K562 (cell line): Measurements from ENCODE around the gene AP3S1. TPM values are rescaled to one million over a fixed set of nuclear protein-coding genes. Genes with fewer than 3 reads are reported as not detected.

ENCODE experiments used
- ATAC-seq: fragments of 200-7000 bp; cut with Tn5 transposase; 3 replicates; pipeline ENCODE4 v1.9.1; 2020; ENCODE audit warnings: moderate library complexity
- BruUV-seq: library from RNA; stranded (reverse); fragments of 400-500 nt; replicated peaks from 2 replicates; lab custom pipeline; 2021; lab: Mats Ljungman, UMichigan
- CTCF ChIA-PET: fragments of 300-600 bp; formaldehyde crosslinking; extraction: SDS; loops from one replicate; lab custom pipeline; 2021; ENCODE audit warnings: low intra/inter-chr PET ratio; lab: Yijun Ruan, JAX
- POLR2A ChIA-PET: fragments of 300-600, 350-650 bp; sonication (Branson Sonifier 250); formaldehyde crosslinking; extraction: SDS; loops from one replicate; lab custom pipeline; 2021; ENCODE audit warnings: antibody characterized with exemption, inconsistent platforms; lab: Yijun Ruan, JAX
- DNase-seq, 4 experiments: peaks; one replicate each; pipeline versions ENCODE4 v3.0.0 to v3.0.0-alpha.2; 2011 to 2018; ENCODE audit warnings: low spot score in 3 of 4, mixed read lengths in 3 of 4; ENCODE audit errors: extremely low read depth in 1 of 4
- FAIRE-seq: peaks from 2 replicates; lab custom pipeline; 2011; peaks lifted over from hg19 to GRCh38; lab: Jason Lieb, UNC
- H2AFZ ChIP-seq: 2 replicates; pipeline ENCODE4 v1.6.0; 2011; ENCODE audit warnings: low read depth, low read length, control low read depth, inconsistent platforms
- H3K27ac ChIP-seq: fragments of 200-600 bp; 3 replicates; pipeline ENCODE4 v1.8.0; 2011; ENCODE audit warnings: low read depth, mild to moderate bottlenecking, control low read depth, inconsistent platforms, low read length, moderate library complexity, mixed read lengths; ENCODE audit errors: extremely low read depth
- H3K27me3 ChIP-seq, 2 experiments: fragments of 300-600 bp in 1 of 2; 2 replicates in 1 of 2; 3 replicates in 1 of 2; pipeline versions ENCODE4 v1.6.0 to v1.8.0; 2011; ENCODE audit warnings: inconsistent platforms in 2 of 2, low read length in 2 of 2, mild to moderate bottlenecking in 1 of 2, mixed read lengths in 1 of 2, moderate library complexity in 1 of 2; ENCODE audit not compliant: control insufficient read depth in 2 of 2, insufficient read depth in 2 of 2
- H3K36me3 ChIP-seq: fragments of 300-600 bp; 3 replicates; pipeline ENCODE4 v1.8.0; 2011; ENCODE audit warnings: mild to moderate bottlenecking, low read length, inconsistent platforms; ENCODE audit not compliant: control insufficient read depth, insufficient read depth
- H3K4me1 ChIP-seq, 2 experiments: fragments of 200-600 bp in 1 of 2; replicated peaks in 1 of 2; 2 replicates in 1 of 2; 3 replicates in 1 of 2; pipeline versions ENCODE4 v1.5.1 to v1.8.0; 2011; ENCODE audit warnings: inconsistent platforms in 2 of 2, low read length in 2 of 2, mild to moderate bottlenecking in 1 of 2, mixed read lengths in 1 of 2, moderate library complexity in 1 of 2; ENCODE audit not compliant: control insufficient read depth in 2 of 2, insufficient read depth in 2 of 2
- H3K4me2 ChIP-seq: 2 replicates; pipeline ENCODE4 v1.6.1; 2011; ENCODE audit warnings: low read length, control low read depth, inconsistent platforms, mixed read lengths; ENCODE audit not compliant: insufficient read depth
- H3K4me3 ChIP-seq: fragments of 200-600 bp; sonication (generic), shearing (Covaris generic); 2 replicates; pipeline ENCODE4 v1.5.1; 2016; ENCODE audit warnings: control low read depth, inconsistent platforms
- H3K79me2 ChIP-seq: fragments of 200-600 bp; 3 replicates; pipeline ENCODE4 v1.8.0; 2011; ENCODE audit warnings: low read length, inconsistent platforms; ENCODE audit not compliant: control insufficient read depth, insufficient read depth
- H3K9ac ChIP-seq, 2 experiments: 2 replicates each; pipeline versions ENCODE4 v1.6.0 to v1.6.1; 2011; ENCODE audit warnings: low read depth in 2 of 2, low read length in 2 of 2, control low read depth in 1 of 2, inconsistent platforms in 1 of 2, mild to moderate bottlenecking in 1 of 2, mixed read lengths in 1 of 2; ENCODE audit not compliant: insufficient read depth in 1 of 2
- H3K9me1 ChIP-seq: one replicate; pipeline ENCODE4 v1.6.0; 2011; ENCODE audit warnings: inconsistent platforms, mild to moderate bottlenecking, low read length, moderate library complexity; ENCODE audit not compliant: control insufficient read depth, insufficient read depth
- H3K9me3 ChIP-seq: replicated peaks from 2 replicates; pipeline ENCODE4 v1.5.1; 2011; ENCODE audit warnings: low read depth, low read length, inconsistent platforms; ENCODE audit not compliant: control insufficient read depth, insufficient read depth
- H4K20me1 ChIP-seq: replicated peaks from 2 replicates; pipeline ENCODE4 v1.6.1; 2011; ENCODE audit warnings: low read length, inconsistent platforms, mixed read lengths; ENCODE audit not compliant: control insufficient read depth, insufficient read depth
- CREB1 ChIP-seq, 2 experiments: sonication (generic) in 1 of 2; formaldehyde crosslinking in 1 of 2; IDR thresholded peaks; 2 replicates each; pipeline versions ENCODE4 v1.6.1 to v1.8.0; 2012 to 2022; ENCODE audit warnings: inconsistent platforms in 1 of 2, mild to moderate bottlenecking in 1 of 2, missing genetic modification reagents in 1 of 2, moderate library complexity in 1 of 2
- CTCFL ChIP-seq: IDR thresholded peaks from 2 replicates; pipeline ENCODE4 v1.6.1; 2011; ENCODE audit warnings: borderline replicate concordance, low read depth, mild to moderate bottlenecking, moderate library complexity, low read length; ENCODE audit not compliant: insufficient read depth, poor library complexity, severe bottlenecking
- HIVEP1 ChIP-seq: fragments of 250-450 bp; sonication (Bioruptor Pico); IDR thresholded peaks from 2 replicates; pipeline ENCODE4 v1.4.0; 2020; ENCODE audit warnings: mild to moderate bottlenecking
- LARP7 ChIP-seq: fragments of 450-650 bp; IDR thresholded peaks from 2 replicates; pipeline ENCODE4 v1.6.1; 2016
- NFYB ChIP-seq: IDR thresholded peaks from 2 replicates; pipeline ENCODE4 v1.6.1; 2011; ENCODE audit warnings: mild to moderate bottlenecking, moderate library complexity; ENCODE audit not compliant: insufficient read length; ENCODE audit errors: extremely low read depth
- NR2F6 ChIP-seq: fragments of 450-650 bp; formaldehyde crosslinking; IDR thresholded peaks from 2 replicates; pipeline ENCODE4 v1.4.0; 2020; ENCODE audit warnings: mild to moderate bottlenecking
- RBM39 ChIP-seq: fragments of 200-400 bp; formaldehyde crosslinking; optimal IDR thresholded peaks from 2 replicates; pipeline ENCODE3; 2018; ENCODE audit warnings: low read depth, low read length
- RCOR1 ChIP-seq, 2 experiments: IDR thresholded peaks; 2 replicates each; pipeline ENCODE4 v1.6.1; 2012; ENCODE audit warnings: low read depth in 2 of 2, low read length in 2 of 2, borderline replicate concordance in 1 of 2, improper control_type of control experiment in 1 of 2
- SMARCA5 ChIP-seq: fragments of 450-650 bp; IDR thresholded peaks from 2 replicates; pipeline ENCODE4 v1.6.1; 2016
- SNIP1 ChIP-seq: fragments of 450-650 bp; IDR thresholded peaks from 2 replicates; pipeline ENCODE4 v1.7.1; 2017; ENCODE audit warnings: low read depth, mild to moderate bottlenecking
- ZNF431 ChIP-seq: sonication (generic); formaldehyde crosslinking; IDR thresholded peaks from 2 replicates; pipeline ENCODE4 v1.8.0; 2022; ENCODE audit warnings: mild to moderate bottlenecking, missing genetic modification reagents
- WGBS: fragments of 100-300 bp; shearing (Covaris generic); methylation state at CpG from one replicate; pipeline ENCODE4 v1.1.6; 2016; ENCODE audit warnings: low coverage, mixed read lengths; ENCODE audit not compliant: insufficient coverage; ENCODE audit errors: missing lambda C conversion rate; 5-methylcytosine and 5-hydroxymethylcytosine counted together
- in situ Hi-C: fragments of 300-500 bp; cut with MboI; formaldehyde crosslinking; loops from 4 replicates; pipeline ENCODE4 v1.15.0; 2018; ENCODE audit warnings: inconsistent platforms, mixed read lengths
- intact Hi-C: fragments of 100-400 bp; cut with micrococcal nuclease; formaldehyde crosslinking; loops from 2 replicates; pipeline ENCODE4 v1.14.2; 2022
- polyA plus RNA-seq, 8 experiments: library from polyadenylated mRNA; depleted of rRNA in 4 of 8; stranded (reverse) in 5 of 8; unstranded in 3 of 8; fragments of >200 nt; fragmentation: Nextera tagmentation in 2 of 8; fragmentation: Illumina TruSeq in 1 of 8; extraction: Ambion mirVana in 2 of 8; extraction: Trizol in 1 of 8; gene quantifications; 2 replicates each; pipeline versions ENCODE4 v1.2.1 to v1.2.3, GENCODE V29; 2011 to 2014; ENCODE audit warnings: inconsistent platforms in 1 of 8, missing spikeins in 1 of 8
- total RNA-seq, 7 experiments: library from RNA; depleted of rRNA in 6 of 7; stranded (reverse); fragments of >200 nt in 6 of 7; fragmentation: Illumina TruSeq in 2 of 7; extraction: Trizol in 2 of 7; gene quantifications; 2 replicates each; pipeline versions ENCODE4 v1.2.1 to v1.2.3, GENCODE V29; 2011 to 2021; ENCODE audit warnings: low replicate concordance in 1 of 7
- TF ChIP-seq, protein P1 (sequence below): fragments of 250-450 bp; sonication (Bioruptor Pico); IDR thresholded peaks from 2 replicates; pipeline ENCODE4 v1.5.0; 2021

Gene AP3S1
- total and polyA plus RNA-seq, 9 of the 15 experiments (the other 6 are each of a cell fraction or from before 2014, with no cell fraction given) = 46.1 to 106 (median 67.3) TPM

DNA sequence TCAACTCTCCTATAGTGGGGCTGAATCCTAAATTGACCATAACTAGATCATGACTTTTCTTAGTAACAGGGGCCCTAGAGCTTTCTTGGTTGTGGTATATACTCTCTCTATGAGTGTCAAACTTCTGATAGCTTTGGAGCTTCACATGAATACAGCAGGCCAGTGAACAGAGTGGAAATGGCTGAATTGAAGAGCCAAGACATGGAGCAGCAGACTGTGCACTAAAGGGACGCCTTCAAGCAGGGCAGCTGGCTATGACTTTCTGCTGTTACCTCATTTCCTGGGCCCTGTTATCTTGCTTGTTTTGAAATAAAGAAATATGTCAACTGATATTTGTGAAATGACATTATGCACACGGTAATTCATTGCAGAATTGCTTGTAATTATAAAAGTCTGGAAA lies 41.6 kb upstream of the AP3S1 start (continued):
- TF ChIP-seq CTCFL = no peak

GRCh38 chr5:115801152-115801551 lies 40.6 kb upstream of the AP3S1 start:
- no peaks in the 10 kb centered on the region for H3K79me2 ChIP-seq
- H3K36me3 ChIP-seq = no peaks in the 10 kb centered on the region
- DNase-seq (no peak), FAIRE-seq (no peak), ATAC-seq (no peak)
- BruUV-seq = no TSS peak
- peaks cover 5 to 6% of the 10 kb centered on the region in 2 experiments; a peak in 2 of 5 replicates for H3K27me3 ChIP-seq
- H3K4me3 ChIP-seq = no peak overlapping the region
- H3K4me1 ChIP-seq = no peaks in the 10 kb centered on the region
- CTCF ChIA-PET = no interaction called here
- no peaks in the 10 kb centered on the region for H4K20me1 ChIP-seq
- TF ChIP-seq RCOR1 (IDR thresholded peaks at IDR 0.05; ENCODE audit: borderline replicate concordance in 1 of 2, low read depth in 2 of 2, low read length in 2 of 2) = no peak
- no peak for TF ChIP-seq NR2F6 (CRISPR knock-in tag)
- TF ChIP-seq, protein P1, sequence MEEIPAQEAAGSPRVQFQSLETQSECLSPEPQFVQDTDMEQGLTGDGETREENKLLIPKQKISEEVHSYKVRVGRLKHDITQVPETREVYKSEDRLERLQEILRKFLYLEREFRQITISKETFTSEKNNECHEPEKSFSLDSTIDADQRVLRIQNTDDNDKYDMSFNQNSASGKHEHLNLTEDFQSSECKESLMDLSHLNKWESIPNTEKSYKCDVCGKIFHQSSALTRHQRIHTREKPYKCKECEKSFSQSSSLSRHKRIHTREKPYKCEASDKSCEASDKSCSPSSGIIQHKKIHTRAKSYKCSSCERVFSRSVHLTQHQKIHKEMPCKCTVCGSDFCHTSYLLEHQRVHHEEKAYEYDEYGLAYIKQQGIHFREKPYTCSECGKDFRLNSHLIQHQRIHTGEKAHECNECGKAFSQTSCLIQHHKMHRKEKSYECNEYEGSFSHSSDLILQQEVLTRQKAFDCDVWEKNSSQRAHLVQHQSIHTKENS (CRISPR knock-in tag) = no peak
- no peak for TF ChIP-seq SMARCA5
- no peak for TF ChIP-seq RBM39
- TF ChIP-seq CREB1 (IDR thresholded peaks at IDR 0.05) = no peak
- TF ChIP-seq CREB1 (CRISPR knock-in tag; IDR thresholded peaks at IDR 0.05) = no peak
- no peak for TF ChIP-seq NFYB
- no peak for TF ChIP-seq ZNF431 (CRISPR knock-in tag)
- TF ChIP-seq SNIP1 = no peak
- TF ChIP-seq HIVEP1 (CRISPR knock-in tag) = no peak
- TF ChIP-seq LARP7 = no peak
- intact Hi-C loops (no loop called here), in situ Hi-C loops (no loop called here)
- H2AFZ ChIP-seq = no peak overlapping the region
- POLR2A ChIA-PET = no interaction called here
- H3K9me3 ChIP-seq = no peaks in the 10 kb centered on the region
- no peaks in the 10 kb centered on the region for H3K9me1 ChIP-seq
- WGBS = 0% methylated on average over 2 of the region's 2 CpGs
- H3K4me2 ChIP-seq = no peak overlapping the region
- H3K9ac ChIP-seq = no peak overlapping the region
- no peak overlapping the region for H3K27ac ChIP-seq
